ENCODE measurements around the gene ATE1.

Gene ATE1

GRCh38 chr10:121696854-121697253 lies 231.0 kb downstream of the ATE1 start:
- TF ChIP-seq, protein P1, sequence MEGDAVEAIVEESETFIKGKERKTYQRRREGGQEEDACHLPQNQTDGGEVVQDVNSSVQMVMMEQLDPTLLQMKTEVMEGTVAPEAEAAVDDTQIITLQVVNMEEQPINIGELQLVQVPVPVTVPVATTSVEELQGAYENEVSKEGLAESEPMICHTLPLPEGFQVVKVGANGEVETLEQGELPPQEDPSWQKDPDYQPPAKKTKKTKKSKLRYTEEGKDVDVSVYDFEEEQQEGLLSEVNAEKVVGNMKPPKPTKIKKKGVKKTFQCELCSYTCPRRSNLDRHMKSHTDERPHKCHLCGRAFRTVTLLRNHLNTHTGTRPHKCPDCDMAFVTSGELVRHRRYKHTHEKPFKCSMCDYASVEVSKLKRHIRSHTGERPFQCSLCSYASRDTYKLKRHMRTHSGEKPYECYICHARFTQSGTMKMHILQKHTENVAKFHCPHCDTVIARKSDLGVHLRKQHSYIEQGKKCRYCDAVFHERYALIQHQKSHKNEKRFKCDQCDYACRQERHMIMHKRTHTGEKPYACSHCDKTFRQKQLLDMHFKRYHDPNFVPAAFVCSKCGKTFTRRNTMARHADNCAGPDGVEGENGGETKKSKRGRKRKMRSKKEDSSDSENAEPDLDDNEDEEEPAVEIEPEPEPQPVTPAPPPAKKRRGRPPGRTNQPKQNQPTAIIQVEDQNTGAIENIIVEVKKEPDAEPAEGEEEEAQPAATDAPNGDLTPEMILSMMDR (IDR thresholded peaks at IDR 0.05) = peak; percentile 52

GRCh38 chr10:121695731-121696464 lies 231.9 kb downstream of the ATE1 start:
- TF ChIP-seq, protein P1 (IDR thresholded peaks at IDR 0.05) = no peak

GRCh38 chr10:121694966-121695643 lies 232.7 kb downstream of the ATE1 start:
- TF ChIP-seq, protein P1 (IDR thresholded peaks at IDR 0.05) = no peak

- TF ChIP-seq, protein P1 (IDR thresholded peaks at IDR 0.05) = no peak
Observed at GRCh38 chr10:121694327-121694965, 233.4 kb downstream of the ATE1 start.

- TF ChIP-seq, protein P1 (IDR thresholded peaks at IDR 0.05) = no peak
Observed at GRCh38 chr10:121692626-121693025, 235.2 kb downstream of the ATE1 start.

- TF ChIP-seq, protein P1 (IDR thresholded peaks at IDR 0.05) = no peak
Observed at GRCh38 chr10:121690970-121691369, 236.9 kb downstream of the ATE1 start.
